Neural progenitor cell (in vitro differentiated cells): ENCODE data around the gene THRB. TPM values are rescaled to one million over a fixed set of nuclear protein-coding genes. Genes with fewer than 3 reads are reported as not detected.

ENCODE experiments used
- DNase-seq: peaks from one replicate; pipeline ENCODE4 v3.0.0-alpha.2; 2016; ENCODE audit warnings: low spot score
- H2AFZ ChIP-seq: fragments of 200-600 bp; sonication (generic); replicated peaks from 2 replicates; pipeline ENCODE4 v1.6.1; 2016; ENCODE audit warnings: antibody characterized with exemption
- H3F3A ChIP-seq: fragments of 200-600 bp; sonication (generic); 2 replicates; pipeline ENCODE4 v1.6.1; 2016; ENCODE audit warnings: antibody characterized with exemption, low read depth
- H3K27ac ChIP-seq: fragments of 200-600 bp; sonication (generic); 2 replicates; pipeline ENCODE4 v1.5.1; 2016; ENCODE audit warnings: mild to moderate bottlenecking
- H3K27me3 ChIP-seq: fragments of 200-600 bp; sonication (generic); 2 replicates; pipeline ENCODE4 v1.6.1; 2016; ENCODE audit warnings: mild to moderate bottlenecking, moderate library complexity
- H3K36me3 ChIP-seq: fragments of 200-600 bp; sonication (generic); 2 replicates; pipeline ENCODE4 v1.5.1; 2016
- H3K4me1 ChIP-seq: fragments of 200-600 bp; sonication (generic); 2 replicates; pipeline ENCODE4 v1.6.1; 2016; ENCODE audit warnings: mixed run types
- H3K4me2 ChIP-seq: fragments of 200-600 bp; sonication (generic); 2 replicates; pipeline ENCODE4 v1.6.1; 2016
- H3K4me3 ChIP-seq: fragments of 200-600 bp; sonication (generic); 2 replicates; pipeline ENCODE4 v1.5.1; 2016
- H3K79me2 ChIP-seq: fragments of 200-600 bp; sonication (generic); 2 replicates; pipeline ENCODE4 v1.6.1; 2016; ENCODE audit warnings: low read depth
- H3K9ac ChIP-seq: fragments of 200-600 bp; sonication (generic); 2 replicates; pipeline ENCODE4 v1.6.1; 2016
- H3K9me3 ChIP-seq: fragments of 200-600 bp; sonication (generic); 2 replicates; pipeline ENCODE4 v1.5.1; 2016; ENCODE audit warnings: low read depth
- H4K20me1 ChIP-seq: fragments of 200-600 bp; sonication (generic); 2 replicates; pipeline ENCODE4 v1.6.1; 2016; ENCODE audit warnings: low read depth
- H3K27ac Mint-ChIP-seq: 3 replicates; pipeline ENCODE4 v1.8.0; 2021; ENCODE audit warnings: mixed read lengths
- H3K27me3 Mint-ChIP-seq: 2 replicates; pipeline ENCODE4 v1.8.0; 2022; ENCODE audit warnings: low read depth, mild to moderate bottlenecking, inconsistent platforms, moderate library complexity, mixed read lengths; ENCODE audit not compliant: insufficient read depth
- H3K36me3 Mint-ChIP-seq: 3 replicates; pipeline ENCODE4 v1.8.0; 2021; ENCODE audit warnings: mixed read lengths
- H3K4me1 Mint-ChIP-seq: 3 replicates; pipeline ENCODE4 v1.8.0; 2021; ENCODE audit warnings: mixed read lengths
- H3K4me3 Mint-ChIP-seq: 3 replicates; pipeline ENCODE4 v1.8.0; 2021; ENCODE audit warnings: mild to moderate bottlenecking, moderate library complexity, mixed read lengths
- H3K9me3 Mint-ChIP-seq: 3 replicates; pipeline ENCODE4 v1.8.0; 2020; ENCODE audit warnings: mixed read lengths
- EZH2 ChIP-seq: fragments of 200-600 bp; sonication (generic); IDR thresholded peaks from 2 replicates; pipeline ENCODE4 v1.6.1; 2017; ENCODE audit warnings: antibody characterized with exemption, mild to moderate bottlenecking, moderate library complexity
- EZH2phosphoT487 ChIP-seq: fragments of 200-600 bp; sonication (generic); IDR thresholded peaks from 2 replicates; pipeline ENCODE4 v1.6.1; 2017; ENCODE audit warnings: antibody characterized with exemption
- total RNA-seq: library from RNA; depleted of rRNA; stranded (reverse); fragments of >200 nt; gene quantifications from 2 replicates; pipeline ENCODE4 v1.2.3, GENCODE V29; 2015; ENCODE audit warnings: low replicate concordance
- TF ChIP-seq, protein P1 (sequence below): fragments of 200-600 bp; sonication (generic); IDR thresholded peaks from 2 replicates; pipeline ENCODE4 v1.5.1; 2017; ENCODE audit warnings: antibody characterized with exemption, mild to moderate bottlenecking

THRB gene
- total RNA-seq, 1 donor from 2014 or later: 1.2 TPM

DNA sequence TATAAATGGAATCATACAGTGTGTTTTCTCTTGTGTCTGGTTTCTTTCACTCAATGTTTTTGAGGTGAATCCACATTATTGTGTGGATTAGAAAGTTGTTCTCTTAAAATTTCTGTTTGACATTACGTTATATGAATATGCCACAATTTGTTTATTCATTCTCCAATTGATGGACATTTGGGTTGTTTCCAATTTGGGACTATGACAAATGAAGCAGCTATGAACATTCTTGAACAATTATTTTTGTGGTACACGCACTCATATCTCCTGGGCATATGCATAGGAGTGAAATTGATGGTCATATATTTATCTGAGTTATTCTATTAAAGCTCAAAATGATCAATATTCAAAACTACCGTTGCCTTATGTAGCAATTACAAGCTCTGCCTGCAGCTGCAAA lies 5.3 kb upstream of the THRB start:
- peaks cover 13% of the 10 kb centered on the region for H3K27me3 Mint-ChIP-seq
- H3K27ac ChIP-seq: no peak overlapping the region
- no peak overlapping the region for H3K4me2 ChIP-seq
- peaks cover 9% of the 10 kb centered on the region for H3F3A ChIP-seq
- H3K9me3 Mint-ChIP-seq: no peaks in the 10 kb centered on the region
- no peaks in the 10 kb centered on the region for H3K4me1 Mint-ChIP-seq
- no peaks in the 10 kb centered on the region for H3K9me3 ChIP-seq
- no peaks in the 10 kb centered on the region for H4K20me1 ChIP-seq
- DNase-seq: no peak
- H3K36me3 Mint-ChIP-seq: no peaks in the 10 kb centered on the region
- H3K36me3 ChIP-seq: no peaks in the 10 kb centered on the region
- H3K4me3 ChIP-seq: no peak overlapping the region
- no peak overlapping the region for H3K27ac Mint-ChIP-seq
- TF ChIP-seq EZH2phosphoT487 (no peak), EZH2 (no peak)
- TF ChIP-seq, protein P1, sequence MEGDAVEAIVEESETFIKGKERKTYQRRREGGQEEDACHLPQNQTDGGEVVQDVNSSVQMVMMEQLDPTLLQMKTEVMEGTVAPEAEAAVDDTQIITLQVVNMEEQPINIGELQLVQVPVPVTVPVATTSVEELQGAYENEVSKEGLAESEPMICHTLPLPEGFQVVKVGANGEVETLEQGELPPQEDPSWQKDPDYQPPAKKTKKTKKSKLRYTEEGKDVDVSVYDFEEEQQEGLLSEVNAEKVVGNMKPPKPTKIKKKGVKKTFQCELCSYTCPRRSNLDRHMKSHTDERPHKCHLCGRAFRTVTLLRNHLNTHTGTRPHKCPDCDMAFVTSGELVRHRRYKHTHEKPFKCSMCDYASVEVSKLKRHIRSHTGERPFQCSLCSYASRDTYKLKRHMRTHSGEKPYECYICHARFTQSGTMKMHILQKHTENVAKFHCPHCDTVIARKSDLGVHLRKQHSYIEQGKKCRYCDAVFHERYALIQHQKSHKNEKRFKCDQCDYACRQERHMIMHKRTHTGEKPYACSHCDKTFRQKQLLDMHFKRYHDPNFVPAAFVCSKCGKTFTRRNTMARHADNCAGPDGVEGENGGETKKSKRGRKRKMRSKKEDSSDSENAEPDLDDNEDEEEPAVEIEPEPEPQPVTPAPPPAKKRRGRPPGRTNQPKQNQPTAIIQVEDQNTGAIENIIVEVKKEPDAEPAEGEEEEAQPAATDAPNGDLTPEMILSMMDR: no peak
- H2AFZ ChIP-seq: no peak overlapping the region
- no peak overlapping the region for H3K9ac ChIP-seq
- peaks cover 16% of the 10 kb centered on the region for H3K27me3 ChIP-seq
- H3K4me3 Mint-ChIP-seq: no peak overlapping the region
- no peaks in the 10 kb centered on the region for H3K4me1 ChIP-seq
- H3K79me2 ChIP-seq: no peaks in the 10 kb centered on the region

DNA sequence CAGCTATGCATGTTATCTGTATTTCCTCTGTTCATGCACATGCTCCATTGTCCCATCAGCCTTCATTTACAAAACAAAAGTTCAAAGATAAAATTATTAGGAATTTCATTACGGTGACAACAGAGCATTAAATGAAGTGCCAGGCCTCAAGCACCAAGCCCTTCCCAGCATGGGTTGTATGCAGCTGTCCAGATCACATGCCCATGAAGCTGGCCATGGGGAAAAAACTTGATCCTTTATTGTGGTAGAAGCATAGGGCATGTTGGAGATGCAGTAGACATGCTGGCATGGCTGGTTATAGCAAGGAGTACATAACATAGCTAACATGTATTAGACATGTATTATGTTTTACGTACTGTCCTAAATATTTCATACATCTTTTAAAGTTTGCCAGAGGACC lies 4.1 kb upstream of the THRB start:
- TF ChIP-seq, protein P1: no peak
- TF ChIP-seq EZH2 (no peak), EZH2phosphoT487 (no peak)
- no peak overlapping the region for H3K4me3 ChIP-seq

DNA sequence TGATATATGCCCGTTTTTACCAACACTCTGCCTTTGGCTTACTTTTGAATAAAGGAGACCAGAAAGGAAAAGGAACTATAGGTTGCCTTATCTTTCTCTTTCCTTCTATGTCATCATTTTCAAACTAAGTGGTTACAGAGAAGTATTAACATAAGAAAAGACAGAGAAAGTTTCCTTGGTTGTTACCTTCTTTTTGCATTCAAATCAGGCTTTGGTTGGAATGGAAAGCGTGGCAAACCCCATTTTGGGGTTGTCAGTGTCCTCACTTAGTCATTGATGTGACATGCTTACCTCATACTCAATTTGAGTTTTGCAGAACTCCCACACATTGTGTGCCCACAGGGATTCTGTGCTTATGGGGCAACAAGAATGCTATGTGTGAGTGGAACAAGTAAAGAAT lies 3.7 kb upstream of the THRB start:
- H3K27ac ChIP-seq: no peak overlapping the region
- no peak overlapping the region for H3K4me2 ChIP-seq
- no peak overlapping the region for H2AFZ ChIP-seq
- Mint-ChIP-seq H3K27ac (no peak overlapping the region), H3K36me3 (no peaks in the 10 kb centered on the region), H3K4me3 (no peak overlapping the region), H3K9me3 (no peaks in the 10 kb centered on the region), H3K27me3 (peaks cover 24% of the 10 kb centered on the region), H3K4me1 (peaks cover 3% of the 10 kb centered on the region)
- H3F3A ChIP-seq: peaks cover 22% of the 10 kb centered on the region
- no peak overlapping the region for H3K9ac ChIP-seq
- DNase-seq: no peak
- H3K4me3 ChIP-seq: no peak overlapping the region
- H3K9me3 ChIP-seq: no peaks in the 10 kb centered on the region
- H4K20me1 ChIP-seq: no peaks in the 10 kb centered on the region
- no peak for TF ChIP-seq EZH2
- TF ChIP-seq, protein P1: no peak
- no peak for TF ChIP-seq EZH2phosphoT487
- H3K79me2 ChIP-seq: no peaks in the 10 kb centered on the region
- H3K27me3 ChIP-seq: peaks cover 31% of the 10 kb centered on the region
- no peaks in the 10 kb centered on the region for H3K36me3 ChIP-seq
- H3K4me1 ChIP-seq: no peaks in the 10 kb centered on the region

More for the DNA sequence above, 4.1 kb upstream of the THRB start:
- Histone ChIP-seq H3K4me1 (no peaks in the 10 kb centered on the region), H2AFZ (no peak overlapping the region), H3K27me3 (peaks cover 27% of the 10 kb centered on the region), H3K9me3 (no peaks in the 10 kb centered on the region), H3F3A (peaks cover 18% of the 10 kb centered on the region), H4K20me1 (no peaks in the 10 kb centered on the region), H3K79me2 (no peaks in the 10 kb centered on the region), H3K36me3 (no peaks in the 10 kb centered on the region), H3K4me2 (no peak overlapping the region), H3K9ac (no peak overlapping the region), H3K27ac (no peak overlapping the region)
- no peaks in the 10 kb centered on the region for H3K9me3 Mint-ChIP-seq
- H3K27ac Mint-ChIP-seq: no peak overlapping the region
- H3K4me3 Mint-ChIP-seq: no peak overlapping the region
- DNase-seq: no peak
- H3K36me3 Mint-ChIP-seq: no peaks in the 10 kb centered on the region
- peaks cover 21% of the 10 kb centered on the region for H3K27me3 Mint-ChIP-seq
- H3K4me1 Mint-ChIP-seq: peaks cover under 1% of the 10 kb centered on the region
